ENCODE data around the gene UBE2Z.
"Not testable (repeated sequence)": the region's sequence is repeated elsewhere in the genome, so short reads cannot be mapped to it uniquely, and the experiment has no call there.

UBE2Z gene

GRCh38 chr17:48908047-48908843 is at the start of gene UBE2Z:
Gene UBE2Z (plus strand): TSS chr17:48908407. CDS start chr17:48908504, 97 bp downstream.
- DNase-seq: peak; percentile 87

DNA sequence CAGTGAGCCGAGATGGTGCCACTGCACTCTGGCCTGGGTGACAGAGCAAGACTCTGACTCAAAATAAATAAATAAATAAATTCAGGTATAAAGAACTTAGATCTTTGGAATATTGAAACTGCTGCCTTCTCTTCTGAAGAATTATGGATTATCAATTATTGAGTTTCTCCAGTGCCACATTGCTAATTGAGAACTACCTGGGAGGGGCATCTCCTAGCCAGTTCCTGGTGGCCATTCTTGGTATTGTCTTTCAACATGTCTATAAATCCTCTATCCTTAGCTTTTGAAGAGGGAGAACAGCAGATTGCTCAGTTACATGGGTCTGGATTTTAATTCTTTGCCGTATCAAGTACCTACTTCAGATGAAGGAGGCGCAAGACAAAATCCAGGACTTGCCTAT is 48.2 kb upstream of the UBE2Z start:
- DNase-seq: no peak

DNA sequence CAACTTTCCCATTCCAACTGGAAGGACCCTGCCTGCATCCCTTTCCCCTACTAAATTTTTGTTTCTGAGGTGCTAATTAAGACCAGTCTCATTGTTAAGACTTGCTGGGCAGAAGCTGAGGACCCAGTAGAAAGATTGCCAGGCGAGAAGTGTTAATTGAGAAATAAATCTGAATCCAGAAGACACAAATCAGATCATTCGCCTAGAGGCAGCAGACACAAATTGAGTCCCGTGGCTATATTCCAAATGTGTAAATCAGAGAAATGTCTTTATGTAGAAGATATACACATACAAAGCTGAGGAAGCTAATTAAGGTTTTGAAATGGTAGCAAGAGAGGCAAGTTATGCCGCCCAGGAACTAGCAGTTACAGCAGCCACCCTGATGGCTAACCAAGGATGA is 47.8 kb upstream of the UBE2Z start:
- no peak for DNase-seq

DNA sequence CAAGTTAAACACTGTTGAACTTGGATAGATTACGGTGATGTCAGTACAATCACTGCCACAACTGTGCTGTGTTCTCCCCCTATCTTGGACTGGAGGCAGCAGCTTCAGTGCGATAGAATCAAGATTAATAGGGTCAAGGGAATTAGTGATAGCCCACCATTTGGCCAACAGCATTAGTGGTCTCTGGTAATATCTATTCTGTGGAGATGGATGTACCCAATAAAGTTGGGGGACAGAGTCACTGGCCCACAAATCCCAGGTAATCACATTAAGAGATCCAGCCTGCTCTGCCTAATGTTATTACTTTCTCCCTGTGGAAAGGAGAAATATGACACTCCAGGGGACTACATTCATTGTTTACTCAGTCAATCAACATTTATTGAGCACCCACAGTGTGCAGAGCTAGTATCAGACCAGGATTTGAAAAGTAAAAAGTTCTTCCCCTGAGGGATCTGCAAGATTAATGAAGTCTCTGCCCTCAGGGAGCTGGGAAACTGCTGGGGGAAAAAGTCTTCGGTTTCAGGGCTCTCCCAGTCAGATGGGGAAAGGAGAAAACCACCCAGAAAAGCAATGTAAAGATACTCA is 39.2 kb upstream of the UBE2Z start:
- DNase-seq: no peak

DNA sequence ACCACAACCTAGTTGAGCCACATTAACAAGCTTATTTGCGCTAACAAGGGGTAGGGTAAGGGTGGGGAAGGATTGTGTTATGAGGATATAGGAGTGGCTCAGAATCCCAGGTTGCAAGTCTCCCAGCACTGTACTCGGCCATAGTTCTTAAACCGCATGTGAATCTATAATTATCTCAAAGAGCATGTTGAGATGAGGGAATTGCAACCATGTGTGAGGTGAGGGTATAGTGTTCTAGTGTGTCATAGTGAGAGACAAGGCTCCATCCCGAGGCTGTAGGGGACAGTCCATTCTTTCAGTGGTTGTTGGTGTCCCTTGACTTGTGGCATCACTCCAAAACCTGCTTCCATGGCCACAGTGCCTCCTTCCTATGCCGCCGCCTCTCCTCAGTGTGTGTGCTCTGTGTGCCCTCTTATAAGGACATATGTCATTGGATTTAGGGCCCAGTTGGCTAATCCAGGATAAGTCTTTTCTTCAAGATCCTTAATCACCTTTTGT is 38.3 kb upstream of the UBE2Z start:
- DNase-seq: no peak

GRCh38 chr17:48871035-48871550 is 37.1 kb upstream of the UBE2Z start:
- DNase-seq: no peak

GRCh38 chr17:48871551-48872351 is 36.5 kb upstream of the UBE2Z start:
- no peak for DNase-seq

GRCh38 chr17:48872409-48872808 is 35.8 kb upstream of the UBE2Z start:
- DNase-seq: not testable (repeated sequence)

DNA sequence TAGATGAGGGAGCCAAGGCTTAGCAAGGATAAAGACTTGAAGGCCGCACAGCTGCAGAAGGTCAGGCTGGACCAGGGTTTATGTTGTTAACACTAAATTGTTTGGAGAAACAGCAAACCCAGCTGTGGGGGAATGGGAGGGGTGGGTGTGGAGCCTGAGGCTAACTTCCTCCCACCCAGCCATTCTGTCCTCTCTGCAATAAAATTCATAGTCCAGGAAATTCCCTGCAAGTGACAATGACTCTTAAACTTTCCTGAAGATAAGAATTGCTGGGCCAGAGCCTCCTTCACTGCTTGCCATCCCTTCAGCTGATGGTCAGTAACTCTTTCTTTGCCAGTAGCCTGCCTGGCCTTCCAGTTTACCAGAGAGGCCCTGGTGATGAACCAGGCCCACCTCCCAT is 35.0 kb upstream of the UBE2Z start:
- no peak for DNase-seq

GRCh38 chr17:48873696-48874443 is 34.3 kb upstream of the UBE2Z start:
- DNase-seq: no peak

DNA sequence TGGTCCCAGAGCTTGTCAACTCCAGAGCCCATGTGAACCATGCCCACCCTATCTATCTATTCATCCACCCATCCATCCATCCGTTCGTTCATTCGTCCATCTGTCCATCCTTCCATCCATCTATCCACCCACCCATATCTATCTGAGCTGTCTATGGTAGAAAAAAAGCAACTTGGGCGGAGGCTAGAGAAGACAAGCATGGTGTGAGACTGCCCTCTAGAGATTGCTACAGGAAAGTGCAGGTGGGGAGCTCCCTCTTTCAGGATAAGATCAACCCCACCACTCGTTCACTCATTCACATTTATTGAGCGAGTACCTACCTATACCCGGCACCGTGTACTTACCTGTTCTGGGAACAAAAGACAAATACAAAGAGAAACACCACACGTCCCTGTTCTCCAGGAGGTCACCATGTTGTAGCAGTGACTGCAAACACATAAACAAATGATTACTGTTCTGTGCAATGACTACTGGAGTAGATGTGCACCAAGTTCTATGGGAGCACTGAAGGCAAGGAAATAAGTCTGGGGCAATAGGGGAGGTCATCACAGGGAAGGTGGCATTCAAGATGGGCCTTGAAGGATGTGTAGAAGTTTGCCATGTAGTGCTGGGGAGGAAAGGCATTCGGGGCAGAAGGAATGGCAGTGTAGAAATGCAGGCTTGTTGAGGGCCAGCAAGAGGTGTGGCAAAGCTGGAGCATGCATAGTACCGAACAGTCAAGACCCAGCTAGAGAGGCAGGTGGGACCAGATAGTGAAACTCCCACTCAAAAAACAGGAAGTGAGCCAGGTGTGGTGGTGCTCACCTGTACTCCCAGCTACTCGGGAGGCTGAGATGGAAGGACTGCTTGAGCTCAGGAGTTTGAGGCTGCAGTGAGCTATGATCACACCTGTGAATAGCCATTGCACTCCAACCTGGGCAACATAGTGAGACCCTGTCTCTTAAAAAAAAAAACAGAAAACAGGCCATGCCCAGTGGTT is 29.0 kb upstream of the UBE2Z start:
- DNase-seq: peak; percentile 45

- DNase-seq: no peak
Measured at GRCh38 chr17:48882272-48882671, 25.9 kb upstream of the UBE2Z start.

DNA sequence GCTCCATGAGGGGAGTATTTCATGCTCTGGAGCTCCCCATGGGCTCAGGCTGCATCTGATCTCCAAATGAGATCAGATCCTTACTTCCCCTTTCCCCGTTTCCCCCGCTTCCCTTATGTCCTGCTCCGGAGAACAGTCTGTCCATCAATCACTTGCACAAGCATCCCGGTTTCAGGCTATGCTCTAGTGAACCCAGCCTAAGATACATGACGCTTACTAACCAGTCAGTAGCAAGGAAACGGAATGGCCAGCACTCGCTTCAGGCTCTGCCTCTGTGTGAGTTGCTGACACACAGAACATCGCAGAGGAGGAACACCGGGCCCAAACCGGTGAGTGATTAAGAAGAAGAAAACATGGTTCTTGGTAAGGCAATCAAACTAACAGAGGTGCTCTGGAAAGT is 25.0 kb upstream of the UBE2Z start:
- DNase-seq: no peak

DNA sequence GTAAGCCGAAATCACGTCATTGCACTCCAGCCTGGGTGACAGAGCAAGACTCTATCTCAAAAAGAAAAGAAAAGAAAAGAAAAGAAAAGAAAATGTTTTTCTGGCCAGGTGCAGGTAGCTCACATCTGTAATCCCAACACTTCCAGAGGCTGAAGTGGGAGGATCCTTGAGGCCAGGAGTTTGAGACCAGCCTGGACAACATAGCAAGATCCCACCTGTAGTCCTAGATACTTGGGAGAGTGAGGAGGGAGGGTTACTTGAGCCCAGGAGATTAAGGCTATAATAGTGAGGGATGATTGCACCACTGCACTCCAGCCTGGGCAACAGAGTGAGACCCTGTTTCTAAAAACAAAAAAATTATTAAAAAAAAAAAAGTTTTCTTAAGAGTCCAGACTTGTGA is 18.1 kb upstream of the UBE2Z start:
- no peak for DNase-seq

DNA sequence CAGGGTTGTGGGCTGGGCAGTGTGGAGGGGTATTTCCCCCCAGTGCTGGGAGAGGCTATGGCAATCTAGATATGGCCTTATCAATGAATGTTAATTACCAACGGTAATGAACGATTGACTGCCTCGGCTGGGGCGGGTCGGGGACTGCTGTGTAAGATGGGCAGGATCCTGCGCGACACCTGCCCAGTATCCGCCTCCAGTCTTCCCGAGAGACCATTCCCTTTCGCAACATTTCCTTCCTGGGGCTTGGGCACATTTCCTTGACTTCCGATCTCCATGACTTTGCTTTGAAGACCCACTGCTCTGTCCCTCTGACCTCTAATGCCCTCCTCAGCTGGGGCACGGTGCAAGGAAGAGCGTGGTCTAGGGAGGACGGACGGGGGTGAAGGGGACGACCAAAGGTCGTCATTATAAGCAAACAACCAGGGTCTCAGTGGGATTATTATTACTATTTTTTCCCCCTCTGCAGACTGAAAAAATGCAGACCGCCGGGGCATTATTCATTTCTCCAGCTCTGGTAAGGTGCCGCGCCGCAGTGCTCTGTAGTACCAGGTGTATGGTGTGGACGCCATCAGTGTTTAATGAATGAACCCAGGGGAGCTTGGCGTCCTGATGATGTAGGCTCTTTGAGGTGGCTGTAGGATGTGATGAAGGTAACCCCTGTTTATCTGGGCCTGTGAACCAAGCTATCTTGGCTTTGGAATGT is 15.1 kb upstream of the UBE2Z start:
- DNase-seq: no peak

DNA sequence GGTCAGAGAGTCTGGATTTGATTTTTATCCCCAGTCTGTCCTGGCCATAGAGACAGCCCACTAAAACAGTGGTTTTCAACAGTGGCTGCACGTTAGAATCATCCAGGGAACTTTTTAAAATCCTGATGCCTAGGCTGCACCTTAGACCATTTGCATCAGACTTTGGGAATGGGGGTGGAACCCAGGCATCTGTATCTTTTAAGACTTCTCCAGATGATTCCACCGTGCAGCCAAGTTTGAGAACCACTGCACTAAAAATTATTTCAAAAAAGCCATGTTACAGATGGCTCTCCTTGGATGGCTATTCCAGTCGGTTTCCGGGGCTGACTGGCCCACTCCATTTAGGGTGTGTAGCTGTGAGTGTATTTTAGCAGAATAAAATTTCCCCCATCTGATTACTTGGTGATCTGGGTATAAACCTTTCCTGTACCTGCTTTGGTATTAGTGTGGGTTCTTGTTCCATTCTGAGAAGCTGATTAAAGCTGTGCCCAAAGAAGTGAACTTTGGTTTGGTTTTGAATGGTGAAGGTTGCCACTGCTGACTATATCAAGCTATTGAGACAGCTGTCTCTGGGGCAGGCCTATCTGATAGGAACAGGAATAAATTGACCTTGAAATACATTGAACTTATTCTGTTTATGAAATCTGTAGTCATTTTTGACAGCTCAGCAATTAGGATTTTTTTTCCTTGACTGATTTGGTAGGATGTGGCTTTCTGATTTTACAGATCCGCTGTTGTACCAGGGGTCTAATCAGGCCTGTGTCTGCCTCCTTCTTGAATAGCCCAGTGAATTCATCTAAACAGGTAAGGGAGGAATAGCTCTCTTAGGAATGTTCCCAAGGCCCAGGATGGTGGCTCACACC is 14.3 kb upstream of the UBE2Z start:
- no peak for DNase-seq

- DNase-seq: peak; percentile 91
Measured at GRCh38 chr17:48894886-48895285, 13.3 kb upstream of the UBE2Z start.

DNA sequence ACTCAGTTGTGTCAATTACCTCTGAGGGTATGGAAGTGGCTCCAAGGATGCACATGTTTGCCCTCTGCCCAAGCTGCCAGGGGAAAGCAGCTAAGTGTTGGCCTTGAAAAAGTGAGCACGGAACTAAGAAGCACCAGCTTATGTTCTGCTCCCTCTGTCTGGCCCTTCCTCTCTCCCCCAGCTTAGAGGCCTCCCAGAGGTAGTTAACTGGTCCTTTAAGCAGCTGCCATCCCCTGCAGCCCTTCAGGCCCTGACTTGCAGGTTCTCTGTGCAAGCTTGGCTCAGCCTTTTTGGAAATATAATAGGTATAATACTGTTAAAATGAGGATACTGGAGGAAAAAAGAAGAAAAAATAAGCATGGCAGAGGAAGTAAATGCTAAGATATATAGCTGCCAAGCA is 7.0 kb upstream of the UBE2Z start:
- DNase-seq: no peak

DNA sequence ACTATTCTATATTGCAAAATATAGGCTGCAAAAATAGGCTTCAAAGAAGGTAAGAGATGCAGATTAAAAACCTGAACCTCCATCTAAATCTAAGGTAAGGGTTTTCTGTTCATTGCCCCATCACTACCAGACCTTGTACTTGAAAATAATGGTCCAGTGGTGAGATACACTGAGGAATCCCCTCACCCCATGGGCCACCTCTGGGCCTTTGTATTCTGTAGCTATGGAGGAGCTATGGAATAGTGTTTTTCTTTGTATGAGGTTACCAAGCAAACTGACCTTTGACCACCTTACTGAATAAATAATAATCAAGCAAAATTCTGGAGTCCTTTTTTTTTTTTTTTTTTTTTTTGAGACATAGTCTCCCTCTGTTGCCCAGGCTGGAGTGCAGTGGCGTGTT is 4.8 kb upstream of the UBE2Z start:
- no peak for DNase-seq

- no peak for DNase-seq
Measured at GRCh38 chr17:48904428-48904827, 3.8 kb upstream of the UBE2Z start.
